ENCODE data around the gene POTEI. TPM values are rescaled to one million over a fixed set of nuclear protein-coding genes. Genes with fewer than 3 reads are reported as not detected.
A peak's percentile ranks its signal among the peaks of the same experiment; 100 is the strongest.
"Not testable (repeated sequence)": the region's sequence is repeated elsewhere in the genome, so short reads cannot be mapped to it uniquely, and the experiment has no call there.

The POTEI gene
- total RNA-seq, 2 experiments from 2014 or later = not detected

DNA sequence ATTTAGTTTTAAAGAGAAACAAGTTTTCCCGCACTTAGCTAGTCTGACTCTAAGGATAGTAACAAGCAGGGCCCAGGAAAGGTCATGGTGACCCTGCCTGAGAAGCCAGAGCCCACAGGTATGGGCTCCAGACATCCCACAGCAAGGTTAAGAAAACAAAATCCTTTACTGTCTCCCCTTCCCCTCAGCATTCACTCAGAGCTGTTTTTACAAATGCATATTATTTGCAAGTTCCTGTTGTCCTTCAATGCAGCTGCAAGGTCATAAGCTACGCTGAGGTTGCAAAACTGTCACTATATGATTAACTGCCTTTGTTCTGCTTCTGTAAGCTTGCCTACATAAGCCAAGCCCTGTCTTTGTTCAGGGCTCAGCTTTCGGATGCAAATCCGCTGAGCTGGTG lies 18.1 kb downstream of the POTEI start:
- H3K4me1 ChIP-seq (ENCODE audit: insufficient read depth, low read length); DNase-seq; H3K27me3 ChIP-seq (ENCODE audit: control insufficient read depth in 1 of 2, insufficient read depth in 2 of 2, low read length in 2 of 2); H3K4me3 ChIP-seq (ENCODE audit: low read length); H3K36me3 Mint-ChIP-seq (ENCODE audit: low read depth); ATAC-seq (ENCODE audit: poor library complexity); H3K4me3 Mint-ChIP-seq; H3K9me3 ChIP-seq (ENCODE audit: control insufficient read depth in 1 of 2, insufficient read depth in 1 of 2, low read length in 2 of 2); H3K36me3 ChIP-seq (ENCODE audit: insufficient read depth, low read length); POLR2A ChIA-PET; H3K27ac Mint-ChIP-seq; H3K27me3 Mint-ChIP-seq; intact Hi-C loops (cut with DNase I, micrococcal nuclease); CTCF ChIA-PET; H3K9me3 Mint-ChIP-seq; H3K27ac ChIP-seq (ENCODE audit: low read depth in 1 of 2, low read length in 2 of 2); H3K4me1 Mint-ChIP-seq (ENCODE audit: low read depth): not testable (repeated sequence)

DNA sequence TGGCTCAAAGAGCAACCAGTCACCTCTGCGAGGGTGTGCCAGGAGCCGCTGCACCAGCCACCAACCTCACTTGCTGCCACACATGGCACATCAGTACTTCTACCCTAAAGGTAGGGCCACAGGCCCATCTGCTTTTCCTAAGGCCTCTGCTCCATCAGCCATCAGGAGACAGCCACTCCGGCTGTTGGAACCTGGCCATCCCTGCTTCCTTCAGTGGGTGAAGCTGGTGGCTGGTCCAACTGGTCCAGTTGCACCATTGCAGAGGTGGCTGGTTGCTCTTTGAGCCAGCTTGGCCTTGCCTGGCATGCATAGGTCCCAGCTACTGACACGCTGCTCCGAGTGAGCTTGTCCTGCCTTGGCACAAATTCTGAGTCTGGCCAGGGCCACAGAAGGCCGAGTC lies 53.7 kb downstream of the POTEI start:
- CTCF ChIA-PET; H3K4me1 Mint-ChIP-seq (ENCODE audit: low read depth); H3K27ac Mint-ChIP-seq; H3K4me1 ChIP-seq (ENCODE audit: insufficient read depth, low read length); H3K27me3 ChIP-seq (ENCODE audit: control insufficient read depth in 1 of 2, insufficient read depth in 2 of 2, low read length in 2 of 2); H3K9me3 ChIP-seq (ENCODE audit: control insufficient read depth in 1 of 2, insufficient read depth in 1 of 2, low read length in 2 of 2); H3K27ac ChIP-seq (ENCODE audit: low read depth in 1 of 2, low read length in 2 of 2); POLR2A ChIA-PET; intact Hi-C loops (cut with DNase I, micrococcal nuclease); ATAC-seq (ENCODE audit: poor library complexity); H3K27me3 Mint-ChIP-seq; H3K4me3 ChIP-seq (ENCODE audit: low read length); H3K9me3 Mint-ChIP-seq; H3K4me3 Mint-ChIP-seq; H3K36me3 Mint-ChIP-seq (ENCODE audit: low read depth); H3K36me3 ChIP-seq (ENCODE audit: insufficient read depth, low read length): not testable (repeated sequence)
- peak in 1 of 14 experiments; percentile 1 for DNase-seq

DNA sequence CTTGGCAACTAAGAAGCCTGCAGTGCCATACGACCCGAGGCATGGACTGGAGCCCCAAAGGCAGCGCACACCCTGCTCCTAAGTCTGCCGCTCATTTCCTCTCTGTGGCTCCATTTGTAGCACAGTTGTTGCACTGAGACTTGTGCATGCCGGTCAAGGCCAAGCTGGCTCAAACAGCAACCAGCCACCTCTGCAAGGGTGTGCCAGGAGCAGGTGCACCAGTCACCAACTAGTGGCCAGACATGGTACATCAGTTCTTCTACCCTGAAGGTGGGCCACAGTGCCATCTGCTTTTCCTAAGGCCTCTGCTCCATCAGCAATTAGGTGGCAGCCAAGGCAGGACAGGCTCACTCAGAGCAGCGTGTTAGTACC lies 54.4 kb downstream of the POTEI start:
- H3K27me3 Mint-ChIP-seq; intact Hi-C loops (cut with DNase I, micrococcal nuclease); CTCF ChIA-PET; H3K4me1 ChIP-seq (ENCODE audit: insufficient read depth, low read length); POLR2A ChIA-PET; H3K36me3 ChIP-seq (ENCODE audit: insufficient read depth, low read length); H3K4me3 ChIP-seq (ENCODE audit: low read length); H3K9me3 ChIP-seq (ENCODE audit: control insufficient read depth in 1 of 2, insufficient read depth in 1 of 2, low read length in 2 of 2); H3K4me3 Mint-ChIP-seq; H3K4me1 Mint-ChIP-seq (ENCODE audit: low read depth); H3K27ac ChIP-seq (ENCODE audit: low read depth in 1 of 2, low read length in 2 of 2); H3K27ac Mint-ChIP-seq; H3K9me3 Mint-ChIP-seq; H3K27me3 ChIP-seq (ENCODE audit: control insufficient read depth in 1 of 2, insufficient read depth in 2 of 2, low read length in 2 of 2); ATAC-seq (ENCODE audit: poor library complexity); H3K36me3 Mint-ChIP-seq (ENCODE audit: low read depth): not testable (repeated sequence)
- DNase-seq = peak in 1 of 14 experiments; percentile 1

DNA sequence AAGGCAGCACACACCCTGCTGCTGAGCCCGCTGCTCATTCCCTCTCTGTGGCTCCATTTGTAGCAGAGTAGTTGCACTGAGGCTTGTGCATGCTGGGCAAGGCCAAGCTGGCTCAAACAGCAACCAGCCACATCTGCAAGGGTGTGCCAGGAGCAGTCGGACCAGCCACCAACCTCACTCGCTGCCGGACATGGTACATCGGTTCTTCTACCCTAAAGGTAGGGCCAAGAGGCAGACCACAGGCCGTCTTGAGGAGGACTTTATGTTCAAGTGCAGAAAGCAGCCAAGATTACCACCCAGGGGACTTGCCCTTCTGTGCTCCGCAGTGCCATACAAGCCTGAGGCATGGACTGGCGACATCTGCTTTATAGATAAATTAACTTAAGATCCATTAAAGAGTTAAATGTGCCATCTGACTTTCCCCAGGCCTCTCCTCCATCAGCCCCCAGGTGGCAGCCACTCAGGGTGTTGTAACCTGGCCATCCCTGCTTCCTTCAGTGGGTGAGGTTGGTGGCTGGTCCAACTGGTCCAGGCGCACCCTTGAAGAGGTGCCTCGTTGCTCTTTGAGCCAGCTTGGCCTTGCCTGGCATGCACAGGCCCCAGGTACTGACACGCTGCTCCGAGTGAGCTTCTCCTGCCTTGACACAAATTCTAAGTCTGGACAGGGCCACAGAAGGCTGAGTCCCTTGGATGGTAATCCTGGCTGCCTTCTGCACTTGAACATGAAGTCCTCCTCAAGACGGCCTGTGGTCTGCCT lies 55.0 kb downstream of the POTEI start:
- H3K27ac Mint-ChIP-seq; H3K9me3 Mint-ChIP-seq; H3K36me3 ChIP-seq (ENCODE audit: insufficient read depth, low read length); intact Hi-C loops (cut with DNase I, micrococcal nuclease); ATAC-seq (ENCODE audit: poor library complexity); H3K4me1 Mint-ChIP-seq (ENCODE audit: low read depth); H3K36me3 Mint-ChIP-seq (ENCODE audit: low read depth); H3K9me3 ChIP-seq (ENCODE audit: control insufficient read depth in 1 of 2, insufficient read depth in 1 of 2, low read length in 2 of 2); DNase-seq; H3K27me3 Mint-ChIP-seq; H3K4me3 ChIP-seq (ENCODE audit: low read length); POLR2A ChIA-PET; H3K4me3 Mint-ChIP-seq; H3K27me3 ChIP-seq (ENCODE audit: control insufficient read depth in 1 of 2, insufficient read depth in 2 of 2, low read length in 2 of 2); CTCF ChIA-PET; H3K4me1 ChIP-seq (ENCODE audit: insufficient read depth, low read length); H3K27ac ChIP-seq (ENCODE audit: low read depth in 1 of 2, low read length in 2 of 2): not testable (repeated sequence)

DNA sequence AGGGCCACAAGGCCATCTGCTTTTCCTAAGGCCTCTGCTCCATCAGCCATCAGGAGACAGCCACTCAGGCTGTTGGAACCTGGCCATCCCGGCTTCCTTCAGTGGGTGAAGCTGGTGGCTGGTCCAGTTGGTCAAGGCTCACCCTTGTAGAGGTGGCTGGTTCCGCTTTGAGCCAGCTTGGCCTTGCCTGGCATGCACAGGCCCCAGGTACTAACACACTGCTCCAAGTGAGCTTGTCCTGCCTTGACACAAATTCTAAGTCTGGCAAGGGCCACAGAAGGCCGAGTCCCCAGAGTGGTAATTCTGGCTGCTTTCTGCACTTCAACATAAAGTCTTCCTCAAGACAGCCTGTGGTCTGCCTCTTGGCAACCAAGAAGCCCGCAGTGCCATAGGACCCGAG lies 56.2 kb downstream of the POTEI start:
- DNase-seq; H3K4me3 Mint-ChIP-seq; H3K9me3 Mint-ChIP-seq; H3K4me1 Mint-ChIP-seq (ENCODE audit: low read depth); H3K27me3 Mint-ChIP-seq; H3K36me3 ChIP-seq (ENCODE audit: insufficient read depth, low read length); H3K4me1 ChIP-seq (ENCODE audit: insufficient read depth, low read length); CTCF ChIA-PET; H3K4me3 ChIP-seq (ENCODE audit: low read length); ATAC-seq (ENCODE audit: poor library complexity); POLR2A ChIA-PET; H3K36me3 Mint-ChIP-seq (ENCODE audit: low read depth); H3K27ac ChIP-seq (ENCODE audit: low read depth in 1 of 2, low read length in 2 of 2); H3K9me3 ChIP-seq (ENCODE audit: control insufficient read depth in 1 of 2, insufficient read depth in 1 of 2, low read length in 2 of 2); H3K27me3 ChIP-seq (ENCODE audit: control insufficient read depth in 1 of 2, insufficient read depth in 2 of 2, low read length in 2 of 2); intact Hi-C loops (cut with DNase I, micrococcal nuclease); H3K27ac Mint-ChIP-seq: not testable (repeated sequence)

DNA sequence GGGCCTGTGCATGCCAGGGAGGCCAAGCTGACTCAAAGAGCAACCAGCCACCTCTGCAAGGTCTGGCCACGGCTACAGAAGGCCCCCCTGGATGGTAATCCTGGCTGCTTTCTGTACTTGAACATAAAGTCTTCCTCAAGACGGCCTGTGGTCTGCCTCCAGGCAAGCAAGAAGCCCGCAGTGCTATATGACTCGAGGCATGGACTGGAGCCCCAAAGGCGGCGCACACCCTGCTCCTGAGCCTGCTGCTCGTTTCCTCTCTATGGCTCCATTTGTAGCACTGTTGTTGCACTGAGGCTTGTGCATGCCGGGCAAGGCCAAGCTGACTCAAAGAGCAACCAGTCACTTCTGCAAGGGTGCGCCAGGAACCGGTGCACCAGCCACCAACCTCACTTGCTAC lies 57.3 kb downstream of the POTEI start:
- H3K9me3 ChIP-seq (ENCODE audit: control insufficient read depth in 1 of 2, insufficient read depth in 1 of 2, low read length in 2 of 2); H3K27me3 ChIP-seq (ENCODE audit: control insufficient read depth in 1 of 2, insufficient read depth in 2 of 2, low read length in 2 of 2); H3K27ac ChIP-seq (ENCODE audit: low read depth in 1 of 2, low read length in 2 of 2); H3K27ac Mint-ChIP-seq; H3K36me3 ChIP-seq (ENCODE audit: insufficient read depth, low read length); CTCF ChIA-PET; POLR2A ChIA-PET; H3K4me1 Mint-ChIP-seq (ENCODE audit: low read depth); intact Hi-C loops (cut with DNase I, micrococcal nuclease); H3K4me3 ChIP-seq (ENCODE audit: low read length); DNase-seq; ATAC-seq (ENCODE audit: poor library complexity); H3K27me3 Mint-ChIP-seq; H3K9me3 Mint-ChIP-seq; H3K4me3 Mint-ChIP-seq; H3K36me3 Mint-ChIP-seq (ENCODE audit: low read depth); H3K4me1 ChIP-seq (ENCODE audit: insufficient read depth, low read length): not testable (repeated sequence)

DNA sequence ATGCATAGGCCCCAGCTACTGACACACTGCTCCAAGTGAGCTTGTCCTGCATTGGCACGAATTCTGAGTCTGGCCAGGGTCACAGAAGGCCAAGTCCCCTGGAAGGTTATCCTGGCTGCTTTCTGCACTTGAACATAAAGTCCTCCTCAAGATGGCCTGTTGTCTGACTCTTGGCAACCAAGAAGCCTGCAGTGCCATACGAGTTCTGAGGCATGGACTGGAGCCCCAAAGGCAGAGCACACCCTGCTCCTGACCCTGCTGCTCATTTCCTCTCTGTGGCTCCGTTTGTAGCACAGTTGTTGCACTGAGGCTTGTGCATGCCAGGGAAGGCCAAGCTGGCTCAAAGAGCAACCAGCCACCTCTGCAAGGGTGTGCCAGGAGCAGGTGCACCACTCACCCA lies 57.9 kb downstream of the POTEI start:
- H3K4me3 Mint-ChIP-seq; H3K36me3 ChIP-seq (ENCODE audit: insufficient read depth, low read length); CTCF ChIA-PET; H3K4me1 ChIP-seq (ENCODE audit: insufficient read depth, low read length); H3K9me3 Mint-ChIP-seq; H3K27ac ChIP-seq (ENCODE audit: low read depth in 1 of 2, low read length in 2 of 2); H3K27me3 Mint-ChIP-seq; ATAC-seq (ENCODE audit: poor library complexity); H3K9me3 ChIP-seq (ENCODE audit: control insufficient read depth in 1 of 2, insufficient read depth in 1 of 2, low read length in 2 of 2); H3K27ac Mint-ChIP-seq; H3K27me3 ChIP-seq (ENCODE audit: control insufficient read depth in 1 of 2, insufficient read depth in 2 of 2, low read length in 2 of 2); H3K4me3 ChIP-seq (ENCODE audit: low read length); POLR2A ChIA-PET; intact Hi-C loops (cut with DNase I, micrococcal nuclease); H3K4me1 Mint-ChIP-seq (ENCODE audit: low read depth); DNase-seq; H3K36me3 Mint-ChIP-seq (ENCODE audit: low read depth): not testable (repeated sequence)
